C1 segment of cervical spinal cord (tissue), 14 donors: ENCODE results near the gene CDT1.
"Not testable (repeated sequence)": the region's sequence is repeated elsewhere in the genome, so short reads cannot be mapped to it uniquely, and the experiment has no call there.

Experiments
- DNase-seq, 14 donors: peaks; one replicate each; lab custom pipeline; 2025; lab: John Stamatoyannopoulos, UW

Gene CDT1

GRCh38 chr16:88815901-88816589, 12.5 kb downstream of the CDT1 start:
- peak in 3 of 14 donors; percentile 9 to 18 (median 17) for DNase-seq

- DNase-seq, result no peak
These were observed 13.3 kb downstream of the CDT1 start for GRCh38 chr16:88816736-88817535.

GRCh38 chr16:88817785-88818574, 14.4 kb downstream of the CDT1 start:
- DNase-seq, result no peak

- DNase-seq, result no peak
These were observed 14.9 kb downstream of the CDT1 start for GRCh38 chr16:88818575-88818874.

GRCh38 chr16:88819126-88819525, 15.5 kb downstream of the CDT1 start:
- DNase-seq, result no peak

- DNase-seq, result no peak
These were observed 16.9 kb downstream of the CDT1 start for GRCh38 chr16:88820385-88821025.

- no peak for DNase-seq
These were observed 17.7 kb downstream of the CDT1 start for GRCh38 chr16:88821168-88821850.

- no peak for DNase-seq
These were observed 18.9 kb downstream of the CDT1 start for GRCh38 chr16:88822281-88823040.

GRCh38 chr16:88823646-88824045, 20.1 kb downstream of the CDT1 start:
- not testable (repeated sequence) for DNase-seq

- DNase-seq, result no peak
These were observed 20.9 kb downstream of the CDT1 start for GRCh38 chr16:88824256-88825077.

- DNase-seq, result no peak
These were observed 21.6 kb downstream of the CDT1 start for GRCh38 chr16:88825146-88825545.

GRCh38 chr16:88826070-88826840, 22.7 kb downstream of the CDT1 start:
- DNase-seq, result no peak

GRCh38 chr16:88827727-88828126, 24.1 kb downstream of the CDT1 start:
- no peak for DNase-seq

GRCh38 chr16:88828711-88829110, 25.1 kb downstream of the CDT1 start:
- peak in 1 of 14 donors; percentile 23 for DNase-seq

GRCh38 chr16:88830258-88830657, 26.7 kb downstream of the CDT1 start:
- no peak for DNase-seq

- no peak for DNase-seq
These were observed 27.2 kb downstream of the CDT1 start for GRCh38 chr16:88830783-88831182.

- no peak for DNase-seq
These were observed 28.2 kb downstream of the CDT1 start for GRCh38 chr16:88831838-88832237.

GRCh38 chr16:88833086-88833485, 29.5 kb downstream of the CDT1 start:
- DNase-seq, result no peak

GRCh38 chr16:88834670-88835069, 31.1 kb downstream of the CDT1 start:
- DNase-seq, result no peak
